GM13977 (cell line): ENCODE data around the gene GPR68.

ENCODE experiments used
- DNase-seq: peaks from one replicate; pipeline ENCODE4 v3.0.0; 2012; ENCODE audit warnings: low spot score
- in situ Hi-C: fragments of 300-500 bp; cut with MboI; formaldehyde crosslinking; loops from one replicate; pipeline ENCODE4 v1.12.0; 2022; ENCODE audit warnings: low sequenced_read_pairs, low pct_unique_long_range_greater_than_20kb, mixed read lengths, inconsistent platforms; ENCODE audit not compliant: unreplicated experiment
- TF ChIP-seq, protein P1 (sequence below): IDR thresholded peaks from 2 replicates; pipeline ENCODE4 v1.5.1; 2012; ENCODE audit warnings: mild to moderate bottlenecking, control low read depth; ENCODE audit not compliant: insufficient read depth; ENCODE audit errors: extremely low read depth, missing control alignments

GPR68 gene

DNA sequence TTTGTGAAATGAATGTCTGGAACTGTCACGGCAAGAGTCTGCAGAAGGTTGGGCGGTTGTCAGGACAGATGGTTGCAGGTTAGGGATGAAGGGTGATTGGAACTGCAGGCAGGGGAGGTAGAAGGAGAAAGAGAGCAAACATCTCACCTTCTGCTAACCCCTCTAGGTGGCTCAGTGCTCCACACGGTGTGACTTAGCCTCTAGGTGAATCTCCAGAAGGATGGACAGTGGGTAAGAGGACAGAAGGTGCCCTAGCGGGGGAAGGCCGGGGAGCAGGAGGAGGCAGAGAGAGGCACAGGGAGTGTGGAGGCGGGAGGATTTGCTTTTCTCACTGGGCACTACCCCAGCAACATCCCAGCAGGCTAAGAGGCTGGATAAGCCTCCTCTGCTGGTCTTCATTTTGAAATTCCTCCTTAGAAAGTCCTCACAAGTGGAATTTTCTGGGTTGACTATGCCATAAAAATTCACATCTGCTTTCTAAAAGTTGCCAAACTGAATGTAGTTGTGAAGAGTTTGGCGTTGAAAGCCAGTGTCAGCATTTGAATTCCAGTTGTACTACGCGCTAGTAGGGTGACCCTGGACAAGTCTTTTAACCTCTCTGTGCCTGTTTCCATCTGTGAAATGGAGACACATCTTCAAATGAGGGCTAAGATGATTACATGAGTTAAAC is 10.7 kb upstream of the GPR68 start:
- no peak for DNase-seq
- in situ Hi-C loops, result no loop called here
- TF ChIP-seq, protein P1, sequence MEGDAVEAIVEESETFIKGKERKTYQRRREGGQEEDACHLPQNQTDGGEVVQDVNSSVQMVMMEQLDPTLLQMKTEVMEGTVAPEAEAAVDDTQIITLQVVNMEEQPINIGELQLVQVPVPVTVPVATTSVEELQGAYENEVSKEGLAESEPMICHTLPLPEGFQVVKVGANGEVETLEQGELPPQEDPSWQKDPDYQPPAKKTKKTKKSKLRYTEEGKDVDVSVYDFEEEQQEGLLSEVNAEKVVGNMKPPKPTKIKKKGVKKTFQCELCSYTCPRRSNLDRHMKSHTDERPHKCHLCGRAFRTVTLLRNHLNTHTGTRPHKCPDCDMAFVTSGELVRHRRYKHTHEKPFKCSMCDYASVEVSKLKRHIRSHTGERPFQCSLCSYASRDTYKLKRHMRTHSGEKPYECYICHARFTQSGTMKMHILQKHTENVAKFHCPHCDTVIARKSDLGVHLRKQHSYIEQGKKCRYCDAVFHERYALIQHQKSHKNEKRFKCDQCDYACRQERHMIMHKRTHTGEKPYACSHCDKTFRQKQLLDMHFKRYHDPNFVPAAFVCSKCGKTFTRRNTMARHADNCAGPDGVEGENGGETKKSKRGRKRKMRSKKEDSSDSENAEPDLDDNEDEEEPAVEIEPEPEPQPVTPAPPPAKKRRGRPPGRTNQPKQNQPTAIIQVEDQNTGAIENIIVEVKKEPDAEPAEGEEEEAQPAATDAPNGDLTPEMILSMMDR, result no peak

GRCh38 chr14:91254461-91254860 is 10.0 kb upstream of the GPR68 start:
- in situ Hi-C loops, result no loop called here
- no peak for DNase-seq
- TF ChIP-seq, protein P1, result no peak

DNA sequence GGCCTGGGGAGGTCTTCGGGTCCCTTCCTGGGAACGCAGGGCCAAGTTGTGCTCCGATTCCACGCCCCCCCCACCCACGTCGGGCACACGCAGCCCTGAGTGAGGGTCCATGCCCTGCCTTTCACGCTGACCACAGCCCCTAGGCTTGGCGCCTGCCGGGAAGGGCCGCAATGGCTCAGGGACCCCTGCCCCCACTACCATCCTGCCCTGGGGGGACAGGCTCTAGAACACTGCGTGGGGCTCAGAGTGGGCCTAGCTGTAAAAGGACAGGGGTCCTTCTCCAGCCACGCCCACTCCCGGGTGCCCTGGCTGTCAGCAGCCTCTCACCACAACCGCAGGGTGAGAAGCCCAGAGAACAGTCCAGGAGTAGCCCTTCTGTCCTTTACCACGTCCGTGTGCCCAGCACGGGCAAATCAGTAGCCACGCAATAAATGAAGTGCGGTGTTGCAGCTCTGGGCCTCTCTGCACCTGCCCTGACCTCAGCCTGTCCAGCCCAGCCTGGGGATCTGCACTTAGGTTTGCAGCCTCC is 9.4 kb upstream of the GPR68 start:
- TF ChIP-seq, protein P1, result no peak
- no peak for DNase-seq
- in situ Hi-C loops, result no loop called here

DNA sequence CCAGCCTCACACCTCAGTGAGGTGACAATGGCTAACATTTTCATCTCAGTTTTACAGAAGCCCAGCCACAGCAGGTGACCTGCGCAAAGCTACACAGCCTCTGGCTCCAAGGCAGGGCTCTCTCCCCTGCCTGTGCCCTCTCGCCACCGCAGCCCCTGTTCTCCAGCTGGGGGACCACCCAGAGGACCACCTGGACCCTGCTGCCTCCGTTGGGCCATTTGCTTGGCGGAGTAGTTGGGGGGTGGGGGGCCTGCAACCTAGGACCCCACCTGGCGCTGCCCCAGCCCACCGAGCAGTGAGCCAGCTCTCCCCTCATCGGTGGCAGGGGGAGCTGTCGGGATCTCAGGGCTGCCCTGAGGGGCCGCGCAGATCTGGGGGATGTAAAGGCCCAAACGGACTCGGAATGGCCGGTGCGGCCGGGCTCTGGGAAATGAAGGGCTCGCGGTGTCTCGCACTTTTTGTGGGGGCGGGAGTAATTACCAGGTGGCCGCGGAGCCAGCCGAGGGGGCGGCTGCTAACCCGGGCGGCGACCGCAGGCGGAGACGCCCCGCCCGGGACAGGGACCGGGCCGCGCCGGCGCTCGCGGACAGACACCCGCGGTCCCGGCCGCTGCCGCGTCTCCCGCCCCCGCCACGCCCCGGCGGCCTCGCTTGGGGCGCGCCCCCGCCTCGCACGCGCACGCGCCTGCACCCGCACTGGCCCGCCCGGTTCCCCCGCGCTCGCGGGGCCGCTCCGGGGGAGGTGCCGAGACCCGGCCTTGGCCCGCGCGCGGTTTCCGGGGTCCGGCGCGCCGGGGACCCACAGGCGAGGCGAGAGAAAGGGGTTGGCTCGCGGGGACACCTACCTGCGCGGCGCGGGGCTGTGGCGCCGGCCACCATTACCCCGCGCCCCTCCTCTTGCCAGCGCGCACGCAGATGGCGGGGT is 8.6 kb upstream of the GPR68 start:
- TF ChIP-seq, protein P1, result peak; percentile 4
- in situ Hi-C loops, result no loop called here
- peak; percentile 70 for DNase-seq

DNA sequence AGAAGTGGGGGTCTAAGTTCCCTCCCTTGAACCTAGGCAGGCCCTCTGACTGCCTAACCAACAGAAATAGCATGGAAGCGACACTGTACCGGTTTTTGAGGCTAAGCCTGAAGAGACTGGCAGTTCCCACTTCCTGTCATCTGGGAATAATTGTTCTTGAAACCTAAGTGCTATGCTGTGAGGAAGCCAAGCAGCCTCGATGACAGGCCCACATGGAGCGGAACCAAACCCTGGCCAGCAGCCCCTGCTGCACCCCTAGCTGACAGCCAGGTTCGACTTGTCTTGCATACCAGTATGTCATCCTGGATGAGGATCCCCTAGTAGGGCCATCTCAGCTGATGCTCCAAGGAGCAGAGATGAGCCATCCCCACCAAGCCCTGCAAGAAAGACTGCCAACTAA is 6.4 kb upstream of the GPR68 start:
- TF ChIP-seq, protein P1, result no peak
- in situ Hi-C loops, result no loop called here
- DNase-seq, result no peak

DNA sequence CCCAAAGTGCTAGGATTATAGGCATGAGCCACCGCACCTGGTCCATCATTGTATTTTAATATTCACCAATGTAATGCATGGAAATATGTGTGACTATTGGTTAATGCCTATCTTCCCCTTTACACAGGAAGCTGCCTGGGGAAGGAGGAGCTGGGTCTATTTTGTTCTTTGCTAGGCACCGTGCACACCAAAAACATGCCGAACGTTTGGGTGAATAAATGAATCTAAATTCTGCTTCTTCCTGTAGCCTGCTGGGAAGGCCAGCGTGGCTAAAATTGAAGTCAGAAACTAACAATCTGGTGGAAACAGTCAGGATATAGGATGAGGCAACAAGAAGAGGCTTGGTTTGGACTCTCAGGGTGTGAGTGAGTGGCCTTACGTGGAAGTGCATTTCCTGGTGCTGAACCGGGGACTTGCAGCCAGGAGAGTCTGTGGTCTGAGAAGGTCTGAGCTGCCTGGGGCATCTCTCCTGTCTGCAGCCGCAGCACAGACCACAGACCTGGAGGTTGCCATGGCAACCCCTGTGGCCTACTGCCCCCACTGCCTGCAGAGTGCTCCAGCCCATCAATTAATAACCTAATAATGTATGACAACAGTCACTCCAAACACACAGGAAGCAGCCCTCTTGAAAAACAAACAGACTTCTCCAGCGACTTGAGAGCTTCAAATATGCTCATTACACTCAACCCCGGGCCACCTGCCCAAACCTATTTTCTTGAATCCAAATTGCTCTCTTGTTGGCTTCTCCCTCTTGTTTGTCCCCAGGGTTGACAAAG is 5.5 kb upstream of the GPR68 start:
- in situ Hi-C loops, result no loop called here
- DNase-seq, result peak; percentile 83
- TF ChIP-seq, protein P1, result no peak
